Activated CD8-positive, alpha-beta memory T cell treated with anti-CD3 and anti-CD28 coated beads, Interleukin-2, amount 50 U/mL, for 24 hours (primary cell): ENCODE data around the gene UBL4B.

Experiments used
- DNase-seq: peaks from one replicate; pipeline ENCODE4 v3.0.0-alpha.2; 2020; ENCODE audit errors: extremely low read depth

Gene UBL4B

DNA sequence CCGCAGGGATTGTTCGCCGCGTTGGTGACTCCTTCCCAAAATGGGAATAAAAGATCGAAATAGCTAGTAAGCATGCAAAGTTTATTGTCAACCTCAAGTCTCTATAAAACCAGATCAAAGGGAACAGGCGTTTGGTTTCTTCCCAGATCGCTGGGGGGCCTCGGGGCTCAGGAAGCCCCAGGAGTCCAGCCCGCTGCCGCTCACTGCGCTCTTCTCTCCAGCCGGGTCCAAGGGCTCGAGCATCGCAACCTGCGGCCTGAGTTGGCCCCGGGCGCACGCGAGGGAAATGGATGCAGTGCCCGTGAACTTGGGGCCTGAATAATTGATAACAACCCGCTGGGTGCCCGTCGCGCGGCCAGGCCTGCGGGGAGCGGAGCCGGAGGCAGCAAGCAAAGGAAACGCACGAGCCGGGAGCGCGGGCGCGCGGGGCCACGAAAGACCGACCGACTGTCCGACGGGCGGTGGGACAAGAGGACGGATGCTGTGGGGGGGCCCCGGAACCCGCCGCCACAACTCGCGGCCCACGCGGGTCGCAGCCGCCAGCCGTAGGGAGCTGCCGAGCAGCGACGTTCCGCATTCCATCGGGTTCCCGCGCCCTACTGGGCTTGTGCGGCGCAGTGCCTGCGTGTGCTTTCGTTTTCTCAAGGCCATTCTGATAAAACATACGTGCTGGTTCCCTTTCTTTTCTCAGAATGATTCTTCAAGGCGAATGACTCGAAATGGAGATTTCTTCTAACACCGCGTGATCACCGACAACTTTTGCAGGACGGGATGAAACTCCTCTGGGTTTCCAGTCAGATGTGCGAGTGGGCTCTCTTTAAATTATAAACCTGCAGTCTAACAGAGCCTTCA is 27.8 kb upstream of the UBL4B start:
- no peak for DNase-seq

DNA sequence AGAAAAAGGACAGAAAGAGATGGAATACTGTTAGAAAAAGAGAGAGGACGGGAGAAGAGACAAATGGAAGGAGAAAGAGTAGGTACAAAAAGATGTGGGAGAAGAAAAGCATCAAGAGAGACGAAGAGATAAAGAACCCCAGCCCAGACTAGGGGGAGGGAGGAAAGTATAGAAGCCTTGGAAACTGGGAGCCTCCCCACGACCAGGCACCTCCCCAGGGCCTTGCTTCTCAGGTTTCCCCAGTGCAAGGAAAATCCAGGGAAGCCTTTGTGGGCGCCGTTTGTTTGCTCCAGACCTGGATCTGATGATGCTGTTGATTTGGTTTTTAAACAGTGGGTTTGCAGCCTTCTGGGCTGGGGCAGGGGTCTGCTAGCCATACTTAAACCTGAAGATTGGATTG is 26.6 kb upstream of the UBL4B start:
- DNase-seq, result no peak

DNA sequence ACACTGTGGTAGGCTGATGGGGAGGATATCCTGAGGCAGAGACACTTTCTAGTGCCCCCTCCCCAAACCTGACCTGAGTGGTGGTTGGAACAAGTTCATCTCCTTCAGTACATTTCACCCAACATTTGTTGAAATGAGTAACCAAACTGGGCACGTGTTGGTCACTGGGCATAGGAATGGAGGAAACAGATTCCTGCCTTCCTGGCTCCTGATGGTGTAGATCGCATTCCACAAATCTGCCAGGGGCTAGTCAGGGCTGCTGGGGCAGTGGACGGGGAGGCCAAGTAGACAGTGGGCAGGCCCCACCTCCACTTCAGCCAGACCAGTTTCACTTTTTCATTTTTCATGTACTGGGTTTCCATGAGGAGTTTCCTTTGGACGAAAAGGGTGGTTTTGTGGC is 25.3 kb upstream of the UBL4B start:
- no peak for DNase-seq

DNA sequence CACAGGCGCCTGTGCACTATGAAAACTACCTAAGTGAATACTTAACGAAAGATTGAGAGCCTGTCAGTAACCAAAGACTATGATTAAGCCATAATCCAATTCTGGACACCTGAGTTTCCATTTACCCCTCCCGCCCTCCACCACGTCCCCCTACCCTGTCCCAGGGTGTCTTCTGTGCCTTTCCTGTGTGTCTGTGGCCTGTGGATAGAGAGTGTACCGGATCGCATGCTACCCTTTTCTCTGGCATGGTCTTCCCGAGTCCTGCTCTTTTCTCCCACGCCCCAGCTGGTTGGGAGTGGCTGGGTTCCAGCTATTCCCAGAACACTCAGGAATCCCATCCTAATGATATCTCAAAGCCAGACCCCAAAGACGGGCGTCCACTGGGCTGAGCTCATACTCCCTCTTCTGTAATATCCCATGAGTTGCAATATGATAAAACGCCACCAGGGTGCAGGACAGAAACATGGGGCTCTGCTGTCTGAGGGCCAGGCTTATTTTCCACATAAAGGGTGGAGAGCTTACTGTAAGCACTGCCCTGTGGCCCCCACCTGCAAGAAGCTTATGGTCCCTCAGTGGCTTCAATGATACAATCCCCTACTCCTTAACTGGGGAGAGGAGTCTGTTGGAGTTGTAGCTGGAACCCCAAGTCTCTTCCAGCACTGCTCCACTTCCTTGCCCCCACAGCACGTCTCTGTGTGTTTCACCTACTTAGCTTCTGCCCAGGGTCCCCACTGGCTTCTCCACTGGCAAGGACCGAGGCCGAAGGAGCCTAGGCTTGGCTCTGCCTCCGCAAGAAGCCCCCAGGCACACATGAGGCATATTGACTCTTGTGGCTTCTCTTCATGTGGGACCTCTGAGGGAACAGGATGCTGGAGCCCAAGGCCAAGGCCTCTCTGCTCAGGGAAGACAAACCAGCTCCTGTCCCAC is 24.2 kb upstream of the UBL4B start:
- no peak for DNase-seq

DNA sequence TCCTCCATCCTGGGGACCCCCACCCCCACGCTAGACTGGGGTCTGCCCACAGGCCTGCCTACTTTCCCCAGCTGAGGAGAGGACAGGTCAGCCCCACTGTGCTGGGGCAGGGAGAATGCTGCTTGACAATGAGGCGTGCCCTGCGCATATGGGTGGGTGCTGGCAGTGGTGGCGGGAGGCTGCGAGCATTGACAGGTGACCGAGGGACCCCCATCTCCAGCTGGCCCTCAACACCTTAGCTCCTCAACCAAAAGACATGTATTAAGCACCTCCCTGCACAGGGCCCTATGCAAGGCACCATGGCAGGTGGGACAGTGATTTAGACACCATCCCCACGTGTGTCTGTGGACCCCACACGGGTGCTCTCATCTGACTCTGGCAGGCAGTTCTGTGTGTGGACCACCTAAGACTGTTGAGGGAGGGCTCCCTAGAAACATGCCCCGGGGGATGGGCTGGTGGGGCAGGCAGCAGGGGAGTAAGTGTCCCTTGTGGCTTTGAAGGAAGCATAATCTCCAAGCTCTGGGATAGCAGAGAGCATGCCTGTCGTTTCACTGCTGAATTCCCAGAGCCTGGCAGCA is 23.4 kb upstream of the UBL4B start:
- DNase-seq, result no peak

DNA sequence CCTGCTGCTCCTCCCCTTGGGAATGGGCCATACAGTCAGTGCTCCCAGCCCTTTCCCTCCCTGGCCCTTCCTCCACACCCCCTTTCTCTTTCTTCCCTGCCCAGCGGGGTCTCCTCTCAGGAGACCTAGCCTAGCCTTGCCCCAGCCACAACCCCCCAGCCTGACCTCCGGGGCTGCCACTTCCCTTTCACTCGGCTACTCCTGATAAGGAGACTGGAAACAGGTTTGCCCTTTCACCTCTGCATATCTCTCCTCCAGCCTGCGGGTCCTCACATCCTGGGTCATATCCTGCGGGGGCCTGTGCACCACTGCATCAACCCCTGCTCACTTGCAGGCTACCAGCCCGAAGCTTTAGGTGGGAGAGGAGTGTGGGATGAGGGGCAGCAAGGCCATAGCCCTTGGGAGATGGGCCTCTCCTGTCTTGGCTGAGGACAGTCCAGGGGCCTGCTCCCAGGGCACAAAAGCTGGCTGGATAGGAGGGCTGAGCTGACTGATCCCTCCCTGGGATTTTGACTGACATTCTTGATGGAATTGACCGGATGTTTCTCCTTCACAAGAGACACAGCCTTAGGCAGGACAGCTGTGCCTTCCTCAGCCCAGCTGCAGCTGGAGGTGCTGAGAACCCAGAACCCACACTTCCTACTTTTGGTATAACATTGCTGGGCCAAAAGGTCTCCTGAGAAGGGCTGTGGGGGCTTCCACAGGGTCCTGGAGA is 22.5 kb upstream of the UBL4B start:
- no peak for DNase-seq

DNA sequence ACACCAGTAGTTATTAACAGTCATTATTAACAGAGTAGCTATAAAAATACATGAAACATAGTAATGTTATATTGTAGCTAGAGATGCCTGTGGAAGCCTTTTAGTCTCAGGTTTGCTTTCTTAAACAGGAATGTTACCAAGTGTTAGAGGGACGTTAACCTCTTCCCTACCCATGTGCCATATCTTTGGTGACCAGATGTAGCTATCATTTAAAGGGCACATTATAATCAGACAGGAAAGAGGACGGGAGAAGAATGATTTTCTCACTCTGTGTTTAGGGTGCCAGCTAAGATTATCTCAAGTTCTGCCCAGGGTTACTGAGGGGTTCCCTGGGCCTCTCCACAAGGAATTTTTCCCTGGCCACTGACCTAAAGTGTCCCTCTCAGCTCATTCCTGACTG is 20.9 kb upstream of the UBL4B start:
- no peak for DNase-seq

DNA sequence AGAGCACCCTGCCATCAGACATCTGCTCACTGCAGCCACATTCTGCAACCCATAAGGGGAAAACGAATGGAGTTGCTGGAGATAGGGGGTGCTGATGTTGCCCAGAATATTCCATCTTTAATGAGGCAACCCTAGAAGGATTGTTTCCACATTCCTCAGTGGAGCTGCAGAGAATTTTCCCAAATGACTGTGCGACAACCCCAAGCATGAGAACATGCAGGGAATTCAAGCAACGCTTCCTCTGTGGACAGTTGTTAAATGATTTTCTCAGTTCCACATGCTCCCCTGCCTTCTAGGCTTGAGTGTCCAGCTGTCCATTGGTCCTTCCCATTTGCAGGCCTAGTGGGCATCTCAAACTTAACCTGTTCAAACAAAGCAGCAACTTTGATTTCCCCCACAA is 20.5 kb upstream of the UBL4B start:
- DNase-seq, result no peak

DNA sequence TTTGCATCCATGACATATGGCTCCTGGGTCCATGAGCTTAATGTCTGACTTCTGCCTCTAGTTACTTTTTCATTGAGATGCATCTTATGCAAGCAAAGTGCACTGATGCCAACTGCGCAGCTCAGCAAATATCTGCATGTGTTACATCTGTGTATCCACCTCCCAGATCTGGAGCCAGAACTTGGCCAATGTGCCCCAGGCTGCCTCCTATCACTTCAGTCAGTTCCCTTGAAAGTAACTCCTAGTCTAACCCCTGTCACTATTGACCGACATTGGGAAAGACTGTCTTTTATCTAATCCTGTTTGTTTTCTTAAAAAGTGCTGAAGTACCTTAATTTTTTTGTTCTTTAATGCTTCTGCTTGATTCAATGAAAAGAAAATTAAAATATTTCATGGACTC is 19.3 kb upstream of the UBL4B start:
- DNase-seq, result no peak

DNA sequence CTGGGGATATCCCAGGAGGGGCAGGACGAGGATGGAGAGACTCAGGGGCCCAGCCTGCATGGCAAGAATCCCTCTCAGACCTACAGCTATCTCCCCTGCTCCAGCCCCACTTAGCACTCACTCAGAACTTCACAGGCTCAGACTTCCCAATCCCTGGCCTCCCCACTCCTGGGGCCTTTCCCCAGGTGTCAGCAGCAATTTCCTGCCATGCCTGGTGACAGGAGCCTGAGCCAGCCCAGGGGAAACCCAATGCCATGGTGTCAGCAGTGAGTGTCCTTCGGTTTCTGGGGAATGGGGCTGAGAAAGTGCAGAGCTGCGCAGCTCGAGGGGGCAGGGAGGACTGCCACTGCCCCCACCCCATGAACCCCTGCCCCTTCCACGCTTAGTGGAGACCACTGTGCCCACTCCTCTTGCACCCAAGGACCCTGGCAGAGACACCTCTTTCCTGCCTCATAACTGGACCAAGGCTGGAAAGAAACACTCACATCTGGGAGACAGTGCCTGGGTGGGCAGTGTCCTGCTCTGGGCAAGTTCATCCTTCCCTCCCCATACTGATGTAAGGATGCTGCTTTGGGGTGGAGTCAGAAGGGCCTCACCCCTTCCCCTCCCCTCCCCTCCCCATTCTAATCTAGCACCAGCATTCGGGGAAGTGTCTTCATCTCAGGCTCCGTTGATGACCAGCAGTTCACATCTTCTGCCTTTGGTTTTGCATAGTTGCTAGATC is 17.1 kb upstream of the UBL4B start:
- DNase-seq, result no peak

DNA sequence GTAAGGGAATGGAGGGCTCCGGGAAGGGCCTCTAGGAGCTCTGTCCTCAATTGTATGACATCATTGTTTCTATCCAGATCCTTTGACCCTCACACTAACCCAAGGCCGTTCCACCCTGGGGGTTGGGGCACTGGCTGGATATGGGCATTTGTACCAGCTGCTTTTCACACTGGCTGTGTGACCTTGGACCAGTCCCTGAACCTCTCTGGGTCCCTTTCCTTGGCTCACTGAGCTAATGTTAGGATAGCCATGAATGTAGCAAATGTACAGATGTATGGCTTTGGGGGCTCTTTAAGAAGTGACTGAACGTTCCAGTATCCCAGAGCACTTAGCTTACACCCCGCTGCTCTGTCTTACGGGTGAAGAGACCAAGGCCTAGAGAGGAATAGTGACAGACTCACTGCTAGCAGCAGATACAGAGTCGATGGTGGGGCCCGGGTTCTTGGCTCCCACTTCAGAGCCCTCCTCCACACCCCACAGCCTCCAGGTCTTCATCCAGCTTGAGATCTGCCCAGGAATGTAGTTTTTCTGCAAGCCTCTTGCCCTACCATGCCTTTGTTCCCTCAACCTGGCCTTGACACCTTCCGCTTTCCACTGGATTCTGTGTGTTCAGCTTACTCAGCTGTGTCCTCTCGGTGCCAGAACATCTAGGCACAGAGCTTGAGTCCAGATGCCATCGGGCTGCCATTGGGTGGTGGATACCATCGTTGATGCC is 14.6 kb upstream of the UBL4B start:
- no peak for DNase-seq

DNA sequence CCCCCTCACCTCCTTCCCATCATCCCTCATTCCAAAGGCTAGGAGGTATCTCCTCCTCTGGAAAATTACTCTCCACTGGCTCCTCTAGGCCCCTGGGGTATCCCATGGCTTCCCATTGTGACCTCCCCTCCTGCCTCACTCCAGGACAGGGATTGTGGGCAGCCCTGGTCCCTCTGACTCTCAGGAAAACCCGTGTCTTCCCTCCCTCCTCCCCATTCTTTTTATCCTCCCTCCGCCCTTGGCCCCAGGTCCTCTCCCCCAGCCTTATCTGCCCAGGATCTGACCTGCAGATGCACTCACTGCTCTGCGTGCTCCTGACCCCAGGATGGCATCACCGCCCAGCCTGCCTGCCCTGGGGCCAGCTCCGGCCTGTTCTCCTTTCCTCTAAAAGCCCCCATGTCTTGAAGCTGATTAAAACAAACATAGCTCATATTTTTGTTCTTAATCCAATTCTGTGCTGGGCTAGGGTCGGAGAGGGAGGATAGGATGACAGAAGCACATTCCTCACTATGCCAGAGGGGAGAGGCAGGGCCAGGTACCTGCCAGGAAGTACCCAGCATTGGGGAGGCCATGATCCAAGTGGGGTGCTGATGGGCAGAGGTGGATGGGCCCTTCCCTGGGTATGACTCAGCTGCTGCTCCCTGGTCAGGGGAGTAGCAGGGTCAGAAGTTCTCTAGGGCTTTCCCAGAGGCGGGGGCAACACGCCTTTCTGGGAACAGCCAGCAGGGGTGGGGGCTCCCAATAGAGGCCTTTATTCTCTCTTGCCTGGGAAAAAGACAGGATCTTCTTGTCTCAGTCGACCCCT is 13.8 kb upstream of the UBL4B start:
- no peak for DNase-seq

DNA sequence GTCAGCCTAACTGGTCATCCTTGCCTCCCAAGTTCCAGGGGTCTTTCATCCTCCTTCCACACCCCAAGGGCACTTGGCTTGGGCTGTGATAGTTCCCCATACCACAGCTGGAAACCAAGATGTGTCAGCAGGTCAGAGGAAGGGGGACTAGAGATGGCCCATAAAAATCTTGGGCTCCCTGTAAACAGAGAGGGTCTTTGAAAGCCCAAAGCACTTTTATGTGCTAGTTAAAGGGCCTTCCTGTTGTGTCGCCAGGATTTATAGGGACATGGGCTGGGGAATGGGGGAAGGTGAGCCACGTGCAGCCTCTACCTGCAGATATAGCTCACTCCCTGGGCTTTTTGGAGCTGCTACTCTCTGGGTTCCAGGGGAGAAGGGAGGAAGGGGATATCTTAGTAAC is 11.9 kb upstream of the UBL4B start:
- DNase-seq, result no peak

DNA sequence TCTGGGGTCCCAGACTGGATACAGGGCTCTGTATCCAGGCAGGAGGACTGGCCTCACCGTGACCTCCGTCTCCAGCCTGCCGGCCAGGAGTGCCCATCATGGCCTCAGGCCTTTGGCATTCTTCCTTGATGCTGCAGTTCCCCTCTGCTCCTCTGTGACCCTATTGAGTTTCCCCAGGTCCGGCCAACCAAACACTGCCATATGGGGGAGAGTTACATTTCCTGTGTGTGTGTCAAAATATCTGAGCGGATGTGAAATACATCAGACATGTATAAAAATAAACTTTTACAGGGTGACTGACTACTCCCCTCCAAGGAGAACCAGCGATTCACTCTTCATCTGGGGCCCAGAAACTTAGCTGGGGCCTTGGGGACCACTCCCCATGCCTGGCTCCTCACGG is 10.2 kb upstream of the UBL4B start:
- DNase-seq, result no peak

DNA sequence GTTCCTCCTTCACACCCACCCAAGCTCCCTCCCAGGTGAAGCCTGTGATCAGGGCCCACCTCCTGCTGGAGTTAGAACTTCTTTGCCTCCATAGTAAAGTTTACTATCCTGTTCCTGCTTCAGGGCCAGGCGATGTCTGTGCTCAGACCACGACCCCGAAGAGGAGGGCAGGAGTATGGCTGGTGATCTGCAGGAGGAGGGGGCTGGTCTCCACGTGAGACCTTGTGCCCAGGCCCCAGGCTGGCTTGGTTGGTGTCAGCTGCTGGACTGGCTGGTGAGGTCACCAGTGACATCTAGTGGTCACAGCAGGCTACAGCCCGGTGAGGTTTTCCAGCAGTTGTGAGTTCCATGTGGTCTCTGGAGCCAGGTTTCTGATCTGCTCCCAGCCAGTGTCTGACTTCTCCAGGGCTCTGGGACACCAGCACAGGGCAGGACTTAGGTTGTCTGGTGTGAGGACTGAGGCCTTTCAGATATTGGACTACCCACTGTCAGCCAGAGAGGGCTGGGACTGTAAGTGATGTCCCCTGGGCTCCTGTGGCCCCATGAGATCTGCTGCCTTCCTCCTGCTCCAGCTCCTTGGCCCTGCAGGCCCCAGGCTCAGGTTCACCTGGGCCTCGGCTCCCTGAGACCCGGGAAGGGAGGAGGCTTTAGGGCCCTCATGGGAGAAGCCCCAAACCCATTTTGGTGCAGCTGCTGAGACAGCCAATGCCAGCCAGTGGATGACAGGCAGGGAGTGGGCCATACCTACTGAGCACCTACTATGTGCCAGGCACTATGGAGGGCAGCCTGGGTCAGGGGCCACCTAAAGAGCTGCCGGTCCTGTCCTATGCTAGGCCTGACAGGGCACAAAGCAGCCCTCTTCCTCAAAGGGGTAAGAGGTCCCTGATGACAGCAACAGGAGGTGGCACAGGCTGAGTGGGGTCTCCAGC is 6.0 kb upstream of the UBL4B start:
- peak; percentile 30 for DNase-seq

DNA sequence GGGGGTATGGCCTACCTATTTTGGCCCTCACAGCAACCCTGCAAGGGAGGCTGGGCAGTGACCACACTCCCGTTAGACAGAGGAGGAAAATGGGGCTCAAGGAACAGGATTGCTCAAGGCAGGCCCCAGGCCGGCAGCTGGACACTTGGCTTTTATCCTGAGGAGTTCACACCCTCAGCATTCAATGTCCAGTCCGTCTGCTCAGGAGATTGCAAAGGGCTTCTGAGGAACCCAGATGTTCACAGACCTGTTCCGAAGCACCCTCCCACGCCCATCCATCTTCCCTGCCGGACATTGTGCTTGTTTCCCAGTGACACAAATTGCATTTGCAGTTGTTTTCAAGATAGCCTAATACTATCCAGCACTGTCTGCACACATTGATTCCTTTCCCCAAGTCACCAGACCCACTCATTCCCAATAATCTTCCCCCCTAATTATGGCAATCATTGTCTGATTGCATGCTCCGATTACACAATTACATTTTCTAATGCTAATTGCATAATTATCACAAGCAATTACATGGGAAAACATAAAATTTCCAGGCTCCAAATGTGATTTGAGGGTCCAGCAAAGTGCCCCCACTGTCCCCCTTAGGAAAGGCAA is 4.3 kb upstream of the UBL4B start:
- DNase-seq, result no peak

DNA sequence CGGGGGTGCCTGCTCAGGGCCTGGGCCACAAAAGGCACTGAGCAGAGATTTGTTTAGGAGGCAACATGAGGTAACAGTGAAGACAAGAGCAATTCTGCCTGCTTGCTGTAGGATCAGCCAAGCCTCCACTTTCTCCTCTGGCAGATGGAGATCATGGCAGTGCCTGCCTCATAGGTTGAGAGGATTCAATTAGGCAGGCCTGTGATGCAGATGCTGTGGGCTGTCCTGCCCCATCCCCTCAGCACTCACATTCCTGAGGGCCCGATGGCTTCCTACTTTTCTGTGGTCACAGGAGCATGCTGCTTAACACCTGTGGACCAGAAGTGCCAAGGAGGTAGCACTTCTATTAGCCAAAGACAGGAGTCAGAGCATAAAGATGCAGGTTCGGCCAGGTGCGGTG is 1.2 kb upstream of the UBL4B start:
- DNase-seq, result no peak

DNA sequence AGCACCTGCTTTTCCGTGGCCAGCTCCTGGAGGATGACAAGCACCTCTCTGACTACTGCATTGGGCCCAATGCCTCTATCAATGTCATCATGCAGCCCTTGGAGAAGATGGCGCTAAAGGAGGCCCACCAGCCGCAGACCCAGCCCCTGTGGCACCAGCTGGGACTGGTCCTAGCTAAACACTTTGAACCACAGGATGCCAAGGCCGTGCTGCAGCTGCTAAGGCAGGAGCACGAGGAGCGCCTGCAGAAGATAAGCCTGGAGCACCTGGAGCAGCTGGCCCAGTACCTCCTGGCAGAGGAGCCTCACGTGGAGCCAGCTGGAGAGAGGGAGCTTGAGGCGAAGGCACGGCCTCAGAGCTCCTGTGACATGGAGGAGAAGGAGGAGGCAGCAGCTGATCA is 413 bp downstream of the UBL4B start:
- DNase-seq, result no peak
